Sigmoid colon (tissue), 7 donors: ENCODE measurements around the gene MTOR. TPM values are rescaled to one million over a fixed set of nuclear protein-coding genes. Genes with fewer than 3 reads are reported as not detected.

ENCODE experiments used
- DNase-seq: peaks from one replicate; pipeline ENCODE4 v3.0.0-alpha.2; 2019
- H3K27ac ChIP-seq, 4 donors: fragments of 200-600 bp; sonication (generic); one replicate each; pipeline ENCODE4 v1.5.1; 2016 to 2019; ENCODE audit warnings: mild to moderate bottlenecking in 1 of 4
- H3K27me3 ChIP-seq, 3 donors: fragments of 200-600 bp; sonication (generic); one replicate each; pipeline ENCODE4 v1.5.1; 2019; ENCODE audit warnings: mild to moderate bottlenecking in 1 of 3
- H3K36me3 ChIP-seq, 4 donors: fragments of 200-600 bp; sonication (generic); one replicate each; pipeline ENCODE4 v1.5.1; 2016 to 2019
- H3K4me1 ChIP-seq, 4 donors: fragments of 200-600 bp; sonication (generic); one replicate each; pipeline ENCODE4 v1.5.1; 2017 to 2019
- H3K4me3 ChIP-seq, 4 donors: fragments of 200-600 bp; sonication (generic); one replicate each; pipeline ENCODE4 v1.5.1; 2017 to 2019; ENCODE audit warnings: mild to moderate bottlenecking in 2 of 4, moderate library complexity in 1 of 4
- H3K9me3 ChIP-seq, 4 donors: fragments of 200-600 bp in 3 of 4; sonication (generic) in 3 of 4; one replicate each; pipeline versions ENCODE4 v1.5.1 to v1.6.1; 2013 to 2019
- CTCF ChIP-seq, 4 experiments: fragments of 450-650 bp in 3 of 4; fragments of 200-600 bp in 1 of 4; IDR thresholded peaks; one replicate each; pipeline ENCODE4 v1.5.1; 2016 to 2019; ENCODE audit warnings: antibody characterized with exemption in 4 of 4, mild to moderate bottlenecking in 3 of 4, moderate library complexity in 2 of 4
- EP300 ChIP-seq, 4 donors: sonication (generic); formaldehyde crosslinking; IDR thresholded peaks; one replicate each; pipeline ENCODE4 v1.6.1; 2017; ENCODE audit warnings: antibody characterized with exemption in 4 of 4
- POLR2A ChIP-seq, 2 donors: fragments of 450-650 bp; IDR thresholded peaks; one replicate each; pipeline ENCODE4 v1.6.1; 2016; ENCODE audit warnings: antibody characterized with exemption in 2 of 2, mild to moderate bottlenecking in 2 of 2, moderate library complexity in 2 of 2
- POLR2AphosphoS5 ChIP-seq, 4 donors: sonication (generic); formaldehyde crosslinking; IDR thresholded peaks; one replicate each; pipeline ENCODE4 v1.6.1; 2017; ENCODE audit warnings: antibody characterized with exemption in 4 of 4
- WGBS, 2 donors: extraction: QIAGEN DNeasy Blood & Tissue Kit; methylation state at CpG; one replicate each; pipeline ENCODE4 v1.1.7; 2013; 5-methylcytosine and 5-hydroxymethylcytosine counted together
- intact Hi-C: fragments of 100-400 bp; cut with DNase I; formaldehyde crosslinking; loops from one replicate; pipeline ENCODE4 v1.15.1; 2023
- polyA plus RNA-seq, 3 donors: library from polyadenylated mRNA; stranded (reverse); fragments of 200-250 nt; gene quantifications; one replicate each; pipeline ENCODE4 v1.2.3, GENCODE V29; 2013
- total RNA-seq, 4 donors: library from RNA; depleted of rRNA; stranded (reverse); fragments of >200 nt; gene quantifications; one replicate each; pipeline ENCODE4 v1.1.0, GENCODE V29; 2016
- donor health status: healthy with polysubstance abuse.
- donor health status: Bipolar disorder and iron deficiency.
- donor health status: healthy.

Gene MTOR
- total and polyA plus RNA-seq, 7 donors, result 7.6 to 38.1 (median 25.2) TPM

GRCh38 chr1:11150326-11150725 is 112.0 kb downstream of the MTOR start:
- peaks cover 0 to 24% (median 0%) of the 10 kb centered on the region in 4 donors for H3K4me1 ChIP-seq
- no peak overlapping the region for H3K4me3 ChIP-seq
- TF ChIP-seq POLR2A (IDR thresholded peaks at IDR 0.05) (no peak), POLR2AphosphoS5 (IDR thresholded peaks at IDR 0.05) (peak in 2 of 4 donors; percentile 10 to 28)
- WGBS, 2 donors, result 81 to 97% methylated on average over 3 of the region's 3 CpGs
- H3K27me3 ChIP-seq, result no peaks in the 10 kb centered on the region
- no peak overlapping the region for H3K27ac ChIP-seq
- peak; percentile 30 for DNase-seq
- no peaks in the 10 kb centered on the region for H3K9me3 ChIP-seq
- peaks cover 8 to 82% (median 36%) of the 10 kb centered on the region in 4 donors for H3K36me3 ChIP-seq
- intact Hi-C loops, result no loop called here

- no peak overlapping the region for H3K4me3 ChIP-seq
- no peak for DNase-seq
- H3K9me3 ChIP-seq, result no peaks in the 10 kb centered on the region
- peaks cover 12 to 90% (median 41%) of the 10 kb centered on the region in 4 donors for H3K36me3 ChIP-seq
- H3K4me1 ChIP-seq, result peaks cover 0 to 22% (median 0%) of the 10 kb centered on the region in 4 donors
- intact Hi-C loops, result no loop called here
- H3K27me3 ChIP-seq, result no peaks in the 10 kb centered on the region
- 89 to 97% methylated on average over 4 of the region's 4 CpGs for WGBS, 2 donors
- no peak overlapping the region for H3K27ac ChIP-seq
- no peak for TF ChIP-seq CTCF (IDR thresholded peaks at IDR 0.05)
- TF ChIP-seq POLR2A (IDR thresholded peaks at IDR 0.05), result no peak
- TF ChIP-seq EP300 (IDR thresholded peaks at IDR 0.05), result no peak
- TF ChIP-seq POLR2AphosphoS5 (IDR thresholded peaks at IDR 0.05), result no peak
Observed at GRCh38 chr1:11147197-11147770, 115.1 kb downstream of the MTOR start.

- intact Hi-C loops, result no loop called here
- no peak for DNase-seq
- Histone ChIP-seq H3K4me3 (no peak overlapping the region), H3K27ac (no peak overlapping the region), H3K9me3 (no peaks in the 10 kb centered on the region), H3K4me1 (peaks cover 0 to 6% (median 0%) of the 10 kb centered on the region in 4 donors), H3K27me3 (no peaks in the 10 kb centered on the region), H3K36me3 (peaks cover 12 to 86% (median 42%) of the 10 kb centered on the region in 4 donors)
- TF ChIP-seq POLR2AphosphoS5 (IDR thresholded peaks at IDR 0.05) (no peak), POLR2A (IDR thresholded peaks at IDR 0.05) (no peak), CTCF (IDR thresholded peaks at IDR 0.05) (no peak), EP300 (IDR thresholded peaks at IDR 0.05) (no peak)
- WGBS, 2 donors, result 93 to 94% methylated on average over 6 of the region's 6 CpGs
Observed at GRCh38 chr1:11145741-11146140, 116.6 kb downstream of the MTOR start.

- intact Hi-C loops, result no loop called here
- Histone ChIP-seq H3K36me3 (peaks cover 12 to 91% (median 39%) of the 10 kb centered on the region in 4 donors), H3K9me3 (no peaks in the 10 kb centered on the region), H3K4me1 (no peaks in the 10 kb centered on the region), H3K27ac (no peak overlapping the region), H3K27me3 (no peaks in the 10 kb centered on the region), H3K4me3 (no peak overlapping the region)
- WGBS, 2 donors, result 86 to 89% methylated on average over 12 of the region's 12 CpGs
- no peak for DNase-seq
- TF ChIP-seq EP300 (IDR thresholded peaks at IDR 0.05) (no peak), POLR2AphosphoS5 (IDR thresholded peaks at IDR 0.05) (no peak), POLR2A (IDR thresholded peaks at IDR 0.05) (no peak), CTCF (IDR thresholded peaks at IDR 0.05) (no peak)
Observed at GRCh38 chr1:11144570-11145256, 117.6 kb downstream of the MTOR start.

- Histone ChIP-seq H3K4me3 (no peak overlapping the region), H3K9me3 (no peaks in the 10 kb centered on the region), H3K4me1 (no peaks in the 10 kb centered on the region), H3K27me3 (no peaks in the 10 kb centered on the region), H3K36me3 (peaks cover 12 to 91% (median 37%) of the 10 kb centered on the region in 4 donors), H3K27ac (no peak overlapping the region)
- WGBS, 2 donors, result 84 to 92% methylated on average over 2 of the region's 2 CpGs
- TF ChIP-seq EP300 (IDR thresholded peaks at IDR 0.05) (no peak), POLR2A (IDR thresholded peaks at IDR 0.05) (no peak), CTCF (IDR thresholded peaks at IDR 0.05) (no peak), POLR2AphosphoS5 (IDR thresholded peaks at IDR 0.05) (no peak)
- DNase-seq, result no peak
- intact Hi-C loops, result no loop called here
Observed at GRCh38 chr1:11143907-11144306, 118.4 kb downstream of the MTOR start.
